Activated T-helper 1 cell treated with anti-CD3 and anti-CD28 coated beads, Interleukin-12 subunit alpha, Interleukin-12 subunit beta, Interleukin-2, Interleukin-4 antibody, amounts not matched to agents 30 ng/mL and 10 ng/mL and 1 ng/mL, durations not matched to agents 14 hours and 24 hours and 36 hours (primary cell): ENCODE results near the gene ABHD1. TPM values are rescaled to one million over a fixed set of nuclear protein-coding genes. Genes with fewer than 3 reads are reported as not detected.
A peak's percentile ranks its signal among the peaks of the same experiment; 100 is the strongest.

Source experiments
- DNase-seq: peaks from one replicate; pipeline ENCODE4 v3.0.0; 2021; ENCODE audit warnings: low spot score
- H3K27ac Mint-ChIP-seq: one replicate; pipeline ENCODE4 v1.8.0; 2021; ENCODE audit warnings: mild to moderate bottlenecking, mixed read lengths
- H3K27me3 Mint-ChIP-seq: one replicate; pipeline ENCODE4 v1.8.0; 2022; ENCODE audit warnings: mild to moderate bottlenecking, moderate library complexity, mixed read lengths; ENCODE audit not compliant: insufficient read depth
- H3K36me3 Mint-ChIP-seq: one replicate; pipeline ENCODE4 v1.8.0; 2021; ENCODE audit warnings: low read depth, mixed read lengths
- H3K4me1 Mint-ChIP-seq: one replicate; pipeline ENCODE4 v1.8.0; 2021; ENCODE audit warnings: low read depth, mixed read lengths
- H3K4me3 Mint-ChIP-seq: one replicate; pipeline ENCODE4 v1.8.0; 2021; ENCODE audit warnings: mild to moderate bottlenecking, moderate library complexity, mixed read lengths
- H3K9me3 Mint-ChIP-seq: one replicate; pipeline ENCODE4 v1.8.0; 2021; ENCODE audit warnings: mixed read lengths
- intact Hi-C: fragments of 100-400 bp; cut with micrococcal nuclease; formaldehyde crosslinking; loops from one replicate; pipeline ENCODE4 v1.15.1; 2024
- total RNA-seq: library from RNA; stranded (reverse); gene quantifications from 2 replicates; pipeline ENCODE4 v1.2.3, GENCODE V29; 2022

Gene ABHD1
- total RNA-seq, 1 donor from 2014 or later: 0.34 TPM

DNA sequence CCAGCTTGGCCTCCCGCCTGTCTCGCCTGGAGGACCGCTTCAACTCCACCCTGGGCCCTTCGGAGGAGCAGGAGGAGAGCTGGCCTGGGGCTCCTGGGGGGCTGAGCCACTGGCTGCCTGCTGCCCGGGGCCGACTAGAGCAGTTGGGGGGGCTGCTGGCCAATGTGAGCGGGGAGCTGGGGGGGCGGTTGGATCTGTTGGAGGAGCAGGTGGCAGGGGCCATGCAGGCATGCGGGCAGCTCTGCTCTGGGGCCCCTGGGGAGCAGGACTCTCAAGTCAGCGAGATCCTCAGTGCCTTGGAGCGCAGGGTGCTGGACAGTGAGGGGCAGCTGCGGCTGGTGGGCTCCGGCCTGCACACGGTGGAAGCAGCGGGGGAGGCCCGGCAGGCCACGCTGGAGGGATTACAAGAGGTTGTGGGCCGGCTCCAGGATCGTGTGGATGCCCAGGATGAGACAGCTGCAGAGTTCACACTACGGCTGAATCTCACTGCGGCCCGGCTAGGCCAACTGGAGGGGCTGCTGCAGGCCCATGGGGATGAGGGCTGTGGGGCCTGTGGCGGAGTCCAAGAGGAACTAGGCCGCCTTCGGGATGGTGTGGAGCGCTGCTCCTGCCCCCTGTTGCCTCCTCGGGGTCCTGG, 40.7 kb upstream of the ABHD1 start:
- Mint-ChIP-seq H3K4me3 (no peak overlapping the region), H3K27ac (no peak overlapping the region), H3K4me1 (peaks cover 40% of the 10 kb centered on the region), H3K36me3 (no peaks in the 10 kb centered on the region), H3K9me3 (no peaks in the 10 kb centered on the region), H3K27me3 (no peaks in the 10 kb centered on the region)
- no peak for DNase-seq
- intact Hi-C loops: loop anchor here (10.0 kb wide), 1 partner anchor 402 kb away; the partner anchor contains the start of gene IFT172

DNA sequence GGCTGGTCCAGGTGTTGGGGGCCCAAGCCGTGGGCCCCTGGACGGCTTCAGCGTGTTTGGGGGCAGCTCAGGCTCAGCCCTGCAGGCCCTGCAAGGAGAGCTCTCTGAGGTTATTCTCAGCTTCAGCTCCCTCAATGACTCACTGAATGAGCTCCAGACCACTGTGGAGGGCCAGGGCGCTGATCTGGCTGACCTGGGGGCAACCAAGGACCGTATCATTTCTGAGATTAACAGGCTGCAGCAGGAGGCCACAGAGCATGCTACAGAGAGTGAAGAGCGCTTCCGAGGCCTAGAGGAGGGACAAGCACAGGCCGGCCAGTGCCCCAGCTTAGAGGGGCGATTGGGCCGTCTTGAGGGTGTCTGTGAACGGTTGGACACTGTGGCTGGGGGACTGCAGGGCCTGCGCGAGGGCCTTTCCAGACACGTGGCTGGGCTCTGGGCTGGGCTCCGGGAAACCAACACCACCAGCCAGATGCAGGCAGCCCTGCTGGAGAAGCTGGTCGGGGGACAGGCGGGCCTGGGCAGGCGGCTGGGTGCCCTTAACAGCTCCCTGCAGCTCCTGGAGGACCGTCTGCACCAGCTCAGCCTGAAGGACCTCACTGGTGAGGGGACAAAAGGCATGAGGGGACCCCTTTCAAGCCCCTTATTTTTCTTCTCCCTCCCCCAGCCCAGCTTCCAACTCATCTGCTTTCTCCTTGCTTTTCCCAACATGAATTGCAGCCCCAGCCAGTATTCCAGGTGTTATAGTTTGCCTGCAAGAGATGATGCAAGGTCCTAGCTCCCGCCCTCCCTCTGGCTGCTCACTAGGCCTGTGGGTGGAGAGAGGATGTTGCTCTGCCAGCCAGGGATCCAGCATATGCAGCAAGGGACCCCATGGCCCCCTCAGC, 40.0 kb upstream of the ABHD1 start:
- Mint-ChIP-seq H3K9me3 (no peaks in the 10 kb centered on the region), H3K4me1 (peaks cover 38% of the 10 kb centered on the region), H3K36me3 (no peaks in the 10 kb centered on the region), H3K27ac (peak overlapping the region; percentile 55), H3K27me3 (no peaks in the 10 kb centered on the region), H3K4me3 (no peak overlapping the region)
- intact Hi-C loops: loop anchor here (10.0 kb wide), 1 partner anchor 401 kb away; the partner anchor contains the start of gene IFT172
- no peak for DNase-seq

DNA sequence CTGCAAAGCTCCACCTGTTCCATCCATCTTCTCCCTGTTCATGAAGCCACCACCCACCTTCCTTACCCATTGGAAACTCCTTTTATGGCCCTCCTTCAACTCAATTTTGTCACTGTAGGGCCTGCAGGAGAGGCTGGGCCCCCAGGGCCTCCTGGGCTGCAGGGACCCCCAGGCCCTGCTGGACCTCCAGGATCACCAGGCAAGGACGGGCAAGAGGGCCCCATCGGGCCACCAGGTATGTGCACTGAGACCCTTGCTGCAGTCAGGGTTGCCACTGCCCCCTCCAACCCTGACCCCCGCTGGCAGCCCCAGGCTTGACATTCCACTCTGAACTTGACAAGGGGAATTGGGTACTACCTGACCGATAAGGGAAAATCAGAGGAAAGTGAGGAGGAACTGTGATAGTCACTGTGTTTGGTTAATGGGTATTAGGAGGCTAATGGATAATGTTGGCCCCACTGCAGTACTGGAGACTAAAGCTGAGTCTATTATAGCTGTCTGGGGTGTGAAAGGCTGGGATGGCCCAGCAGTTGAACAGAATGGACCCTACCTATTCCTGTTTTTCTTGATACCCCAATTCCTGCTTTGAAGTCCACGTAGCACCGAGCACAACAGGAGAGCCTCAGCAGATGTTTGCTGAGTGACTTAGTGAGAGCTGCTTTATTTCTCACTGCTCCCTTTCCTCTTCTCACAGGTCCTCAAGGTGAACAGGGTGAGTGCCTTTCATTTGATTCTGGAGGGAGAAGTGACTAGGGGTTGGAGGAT, 39.1 kb upstream of the ABHD1 start:
- peaks cover 38% of the 10 kb centered on the region for H3K4me1 Mint-ChIP-seq
- no peak for DNase-seq
- H3K27me3 Mint-ChIP-seq: no peaks in the 10 kb centered on the region

DNA sequence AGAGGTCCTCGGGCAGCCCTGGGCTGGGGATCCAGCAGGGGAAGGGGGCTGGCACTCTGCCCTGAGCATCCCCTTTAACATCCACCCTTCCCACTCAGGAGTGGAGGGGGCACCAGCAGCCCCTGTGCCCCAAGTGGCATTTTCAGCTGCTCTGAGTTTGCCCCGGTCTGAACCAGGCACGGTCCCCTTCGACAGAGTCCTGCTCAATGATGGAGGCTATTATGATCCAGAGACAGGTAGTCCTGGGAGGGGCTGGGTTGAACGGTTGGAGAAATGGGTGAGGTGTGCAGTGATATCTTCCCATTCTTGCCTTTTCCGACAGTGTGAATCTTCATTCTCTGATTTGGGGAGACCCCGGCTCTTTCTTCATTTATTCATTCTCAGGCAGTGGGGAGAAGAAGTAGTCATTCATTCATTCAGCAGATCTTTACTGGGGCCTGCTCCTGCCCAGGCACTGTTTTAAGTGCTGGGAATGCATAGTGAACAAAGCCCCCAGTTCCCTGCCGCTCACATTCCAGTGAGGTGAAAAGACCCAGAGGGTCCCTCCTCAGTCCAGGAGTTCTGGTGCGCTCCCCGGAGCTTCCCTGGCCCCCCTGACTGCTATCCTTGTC, 38.4 kb upstream of the ABHD1 start:
- H3K9me3 Mint-ChIP-seq: no peaks in the 10 kb centered on the region
- no peaks in the 10 kb centered on the region for H3K27me3 Mint-ChIP-seq
- peak overlapping the region; percentile 89 for H3K4me3 Mint-ChIP-seq
- peaks cover 37% of the 10 kb centered on the region for H3K4me1 Mint-ChIP-seq
- no peak for DNase-seq
- peak overlapping the region; percentile 40 for H3K27ac Mint-ChIP-seq
- no peaks in the 10 kb centered on the region for H3K36me3 Mint-ChIP-seq
- intact Hi-C loops: loop anchor here (10.0 kb wide), 1 partner anchor 400 kb away; the partner anchor contains the start of gene IFT172

More for the DNA sequence above, 39.1 kb upstream of the ABHD1 start:
- no peaks in the 10 kb centered on the region for H3K9me3 Mint-ChIP-seq
- H3K36me3 Mint-ChIP-seq: no peaks in the 10 kb centered on the region
- intact Hi-C loops: loop anchor here (10.0 kb wide), 1 partner anchor 400 kb away; the partner anchor contains the start of gene IFT172
- H3K4me3 Mint-ChIP-seq: peak overlapping the region; percentile 89
- peak overlapping the region; percentile 55 for H3K27ac Mint-ChIP-seq

DNA sequence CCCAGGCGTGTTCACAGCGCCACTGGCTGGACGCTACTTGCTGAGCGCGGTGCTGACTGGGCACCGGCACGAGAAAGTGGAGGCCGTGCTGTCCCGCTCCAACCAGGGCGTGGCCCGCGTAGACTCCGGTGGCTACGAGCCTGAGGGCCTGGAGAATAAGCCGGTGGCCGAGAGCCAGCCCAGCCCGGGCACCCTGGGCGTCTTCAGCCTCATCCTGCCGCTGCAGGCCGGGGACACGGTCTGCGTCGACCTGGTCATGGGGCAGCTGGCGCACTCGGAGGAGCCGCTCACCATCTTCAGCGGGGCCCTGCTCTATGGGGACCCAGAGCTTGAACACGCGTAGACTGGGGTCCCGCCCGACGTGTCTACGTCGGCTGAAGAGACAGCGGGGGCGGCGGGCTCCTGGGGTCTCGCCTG, 37.9 kb upstream of the ABHD1 start:
- no peaks in the 10 kb centered on the region for H3K27me3 Mint-ChIP-seq
- H3K9me3 Mint-ChIP-seq: no peaks in the 10 kb centered on the region
- intact Hi-C loops: loop anchor here (1.0 to 10.0 kb wide), 9 partner anchors 14 to 399 kb away; partner anchors contain the start of genes AGBL5, ATRAID, EIF2B4 and IFT172
- peak; percentile 22 for DNase-seq
- no peaks in the 10 kb centered on the region for H3K36me3 Mint-ChIP-seq
- peaks cover 32% of the 10 kb centered on the region for H3K4me1 Mint-ChIP-seq
- peak overlapping the region; percentile 40 for H3K27ac Mint-ChIP-seq
- peak overlapping the region; percentile 89 for H3K4me3 Mint-ChIP-seq

DNA sequence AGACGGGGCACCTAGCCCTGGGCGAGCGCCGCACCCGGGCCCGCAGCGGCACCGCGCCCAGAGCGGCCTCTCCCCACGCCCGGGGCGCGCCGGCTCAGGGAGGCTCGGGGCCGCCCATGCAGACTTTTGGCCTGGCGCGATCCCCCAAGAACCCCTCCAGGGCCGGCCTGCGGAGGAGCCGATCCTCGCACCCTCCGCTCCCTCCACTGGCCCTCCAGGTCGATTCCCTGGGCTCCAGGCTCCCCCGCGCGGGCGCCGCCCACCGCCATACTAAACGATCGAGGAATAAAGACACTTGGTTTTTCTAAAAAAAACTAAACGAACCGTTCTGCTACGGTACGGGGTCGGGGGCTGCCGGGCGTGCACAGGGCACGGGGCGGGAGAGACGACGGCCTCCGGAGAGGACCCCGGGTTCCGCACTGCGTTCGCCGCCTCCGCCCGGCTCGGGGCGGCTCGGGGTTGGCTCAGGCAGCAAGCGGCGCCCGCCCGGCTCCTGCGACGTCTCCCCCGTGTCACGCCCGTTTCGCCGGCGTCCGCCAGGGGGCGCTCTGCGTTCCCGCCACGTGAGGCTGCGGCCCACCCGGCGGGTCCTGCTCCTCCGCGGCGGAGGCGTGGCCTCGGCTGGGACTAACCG, 37.4 kb upstream of the ABHD1 start:
- peak; percentile 99 for DNase-seq
- no peaks in the 10 kb centered on the region for H3K27me3 Mint-ChIP-seq
- no peaks in the 10 kb centered on the region for H3K36me3 Mint-ChIP-seq
- H3K27ac Mint-ChIP-seq: peak overlapping the region; percentile 76
- H3K4me3 Mint-ChIP-seq: peak overlapping the region; percentile 89
- peaks cover 27% of the 10 kb centered on the region for H3K4me1 Mint-ChIP-seq
- intact Hi-C loops: loop anchor here (1.0 to 10.0 kb wide), 9 partner anchors 15 to 399 kb away; partner anchors contain the start of genes AGBL5, ATRAID, EIF2B4 and IFT172
- H3K9me3 Mint-ChIP-seq: no peaks in the 10 kb centered on the region

DNA sequence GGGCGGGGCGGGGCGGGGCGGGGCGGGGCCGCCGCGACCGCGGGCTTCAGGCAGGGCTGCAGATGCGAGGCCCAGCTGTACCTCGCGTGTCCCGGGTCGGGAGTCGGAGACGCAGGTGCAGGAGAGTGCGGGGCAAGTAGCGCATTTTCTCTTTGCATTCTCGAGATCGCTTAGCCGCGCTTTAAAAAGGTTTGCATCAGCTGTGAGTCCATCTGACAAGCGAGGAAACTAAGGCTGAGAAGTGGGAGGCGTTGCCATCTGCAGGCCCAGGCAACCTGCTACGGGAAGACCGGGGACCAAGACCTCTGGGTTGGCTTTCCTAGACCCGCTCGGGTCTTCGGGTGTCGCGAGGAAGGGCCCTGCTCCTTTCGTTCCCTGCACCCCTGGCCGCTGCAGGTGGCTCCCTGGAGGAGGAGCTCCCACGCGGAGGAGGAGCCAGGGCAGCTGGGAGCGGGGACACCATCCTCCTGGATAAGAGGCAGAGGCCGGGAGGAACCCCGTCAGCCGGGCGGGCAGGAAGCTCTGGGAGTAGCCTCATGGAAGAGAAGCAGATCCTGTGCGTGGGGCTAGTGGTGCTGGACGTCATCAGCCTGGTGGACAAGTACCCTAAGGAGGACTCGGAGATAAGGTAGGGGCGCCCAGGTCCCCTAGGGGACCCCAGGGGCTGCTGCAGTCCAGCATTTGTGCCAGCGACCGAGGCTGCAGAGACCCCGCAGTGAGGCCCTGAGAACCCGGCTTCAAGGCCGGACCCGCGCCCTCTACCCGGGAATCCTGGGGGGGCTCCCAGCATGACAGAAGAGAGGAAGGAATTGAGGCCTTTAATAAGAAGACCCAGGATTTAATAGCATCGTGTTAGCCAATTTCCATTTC, 36.7 kb upstream of the ABHD1 start, which contains the start of gene KHK:
KHK (plus strand) TSS at position 49 of the 870 bp plus-strand sequence; CDS start at position 537, 488 bp downstream.
- no peaks in the 10 kb centered on the region for H3K9me3 Mint-ChIP-seq
- H3K4me3 Mint-ChIP-seq: peak within 1 kb of the TSS; percentile 89
- peaks cover 20% of the 10 kb centered on the region for H3K4me1 Mint-ChIP-seq
- peak within 1 kb of the TSS; percentile 76 for H3K27ac Mint-ChIP-seq
- no peaks in the 10 kb centered on the region for H3K36me3 Mint-ChIP-seq
- DNase-seq: no peak
- intact Hi-C loops: loop anchor here (1.0 to 10.0 kb wide), 11 partner anchors 9 to 398 kb away; partner anchors contain the start of genes ABHD1, AGBL5, ATRAID and EIF2B4
- H3K27me3 Mint-ChIP-seq: no peaks in the 10 kb centered on the region

DNA sequence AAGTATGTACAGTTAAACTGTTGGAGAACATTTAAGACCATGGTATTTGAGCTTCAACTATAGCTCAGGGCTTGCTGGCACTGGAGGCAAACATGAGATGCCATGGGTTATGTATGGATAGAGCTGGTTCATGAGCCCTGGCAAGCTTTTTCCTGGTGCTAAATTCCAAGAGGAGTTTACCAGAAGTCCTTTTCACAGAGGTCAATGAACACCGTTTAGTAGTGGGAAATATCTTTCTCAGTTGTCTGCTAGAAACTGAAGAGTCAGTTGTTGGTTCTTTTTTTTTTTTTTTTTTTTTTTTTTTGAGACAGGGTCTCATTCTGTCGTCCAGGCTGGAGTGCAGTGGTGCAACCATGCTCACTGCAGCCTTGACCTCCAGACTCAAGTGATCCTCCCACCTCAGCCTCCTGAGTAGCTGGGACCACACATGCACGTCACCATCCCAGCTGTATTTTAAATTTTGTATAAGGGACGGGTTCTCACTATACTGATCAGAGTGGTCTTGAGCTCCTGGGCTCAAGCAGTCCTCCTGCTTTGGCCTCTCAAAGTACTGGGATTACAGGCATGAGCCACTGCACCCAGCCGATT, 35.7 kb upstream of the ABHD1 start:
- no peaks in the 10 kb centered on the region for H3K27me3 Mint-ChIP-seq
- peaks cover 20% of the 10 kb centered on the region for H3K4me1 Mint-ChIP-seq
- peak overlapping the region; percentile 89 for H3K4me3 Mint-ChIP-seq
- H3K36me3 Mint-ChIP-seq: no peaks in the 10 kb centered on the region
- intact Hi-C loops: loop anchor here (1.0 to 10.0 kb wide), 3 partner anchors 8 to 397 kb away; partner anchors contain the start of genes ABHD1 and IFT172
- no peak for DNase-seq
- H3K9me3 Mint-ChIP-seq: no peaks in the 10 kb centered on the region
- no peak overlapping the region for H3K27ac Mint-ChIP-seq

DNA sequence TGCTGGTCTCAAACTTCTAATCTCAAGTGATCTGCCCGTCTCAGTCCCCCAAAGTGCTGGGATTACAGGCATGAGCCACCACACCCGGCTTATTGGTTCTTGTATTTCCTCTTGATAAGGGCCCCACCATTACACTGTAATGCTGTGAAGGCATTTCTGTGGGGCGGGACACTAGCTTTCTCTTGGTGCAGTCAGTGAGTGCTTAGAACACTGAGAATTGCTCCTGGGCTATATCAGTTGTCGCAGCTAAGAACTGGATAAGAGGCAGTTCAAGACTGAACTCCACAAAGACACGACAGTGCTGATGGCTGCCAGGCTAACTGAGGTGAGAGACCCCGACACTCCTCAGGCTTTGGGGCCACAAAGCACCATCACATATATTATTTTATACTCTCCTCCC, 35.0 kb upstream of the ABHD1 start:
- no peaks in the 10 kb centered on the region for H3K9me3 Mint-ChIP-seq
- no peaks in the 10 kb centered on the region for H3K27me3 Mint-ChIP-seq
- intact Hi-C loops: loop anchor here (10.0 kb wide), 1 partner anchor 396 kb away; the partner anchor contains the start of gene IFT172
- H3K4me3 Mint-ChIP-seq: peak overlapping the region; percentile 39
- H3K36me3 Mint-ChIP-seq: no peaks in the 10 kb centered on the region
- peaks cover 20% of the 10 kb centered on the region for H3K4me1 Mint-ChIP-seq
- no peak for DNase-seq
- H3K27ac Mint-ChIP-seq: no peak overlapping the region

DNA sequence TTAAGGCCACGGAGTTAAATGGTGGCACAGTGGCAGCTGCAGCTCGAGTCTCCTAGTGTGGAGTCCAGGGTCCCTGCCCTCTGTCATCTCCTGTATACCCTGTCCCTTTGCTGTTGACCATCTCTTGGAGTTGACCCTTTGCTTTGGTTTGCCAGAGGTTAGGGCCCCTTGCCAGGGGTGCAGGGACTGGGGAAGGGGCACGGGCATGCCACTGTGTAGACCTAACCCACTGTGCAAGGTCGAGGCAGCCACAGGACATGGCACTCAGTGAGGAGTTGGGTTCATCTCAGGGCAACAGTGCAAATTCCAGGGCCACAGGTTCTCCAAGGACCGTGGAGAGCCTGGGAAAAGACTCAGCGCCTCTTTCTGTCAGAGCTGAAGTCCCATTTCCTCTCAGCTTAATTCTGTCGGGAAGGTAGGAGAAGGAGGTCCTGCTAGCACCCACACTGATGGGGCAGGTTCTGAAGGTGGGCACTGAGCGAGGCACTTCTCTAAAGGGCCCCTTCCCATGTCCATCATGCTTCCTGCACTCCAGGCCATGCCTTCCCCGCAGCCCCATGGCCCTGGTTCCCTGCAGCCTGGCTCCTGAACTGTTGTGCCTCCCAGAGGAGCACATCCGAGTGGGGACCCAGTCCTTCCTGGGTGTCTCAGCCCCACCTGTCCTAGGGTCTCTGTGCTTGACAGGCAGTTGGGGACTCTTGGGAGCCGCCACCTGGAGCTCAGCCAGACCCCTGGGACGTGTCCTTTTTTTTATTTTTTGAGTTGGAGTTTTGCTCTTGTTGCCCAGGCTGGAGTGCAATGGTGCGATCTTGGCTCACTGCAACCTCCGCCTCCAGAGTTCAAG, 34.3 kb upstream of the ABHD1 start:
- H3K9me3 Mint-ChIP-seq: no peaks in the 10 kb centered on the region
- no peaks in the 10 kb centered on the region for H3K36me3 Mint-ChIP-seq
- no peak overlapping the region for H3K4me3 Mint-ChIP-seq
- H3K27ac Mint-ChIP-seq: no peak overlapping the region
- no peaks in the 10 kb centered on the region for H3K27me3 Mint-ChIP-seq
- intact Hi-C loops: loop anchor here (10.0 kb wide), 1 partner anchor 395 kb away; the partner anchor contains the start of gene IFT172
- DNase-seq: no peak
- H3K4me1 Mint-ChIP-seq: peaks cover 16% of the 10 kb centered on the region
